Lung microvascular endothelial cell (primary cell): ENCODE measurements around the gene B3GALT2. TPM values are rescaled to one million over a fixed set of nuclear protein-coding genes. Genes with fewer than 3 reads are reported as not detected.
A peak's percentile ranks its signal among the peaks of the same experiment; 100 is the strongest.

Experiments used
- DNase-seq, 2 donors: peaks; one replicate each; pipeline versions ENCODE4 v3.0.0 to v3.0.0-alpha.2; 2010; ENCODE audit warnings: low read depth in 2 of 2
- total RNA-seq: library from RNA; depleted of rRNA; stranded (reverse); fragments of >200 nt; gene quantifications from 2 replicates; pipeline ENCODE4 v1.2.1, GENCODE V29; 2014

Gene B3GALT2
- total RNA-seq, 1 donor from 2014 or later = 5.0 TPM

DNA sequence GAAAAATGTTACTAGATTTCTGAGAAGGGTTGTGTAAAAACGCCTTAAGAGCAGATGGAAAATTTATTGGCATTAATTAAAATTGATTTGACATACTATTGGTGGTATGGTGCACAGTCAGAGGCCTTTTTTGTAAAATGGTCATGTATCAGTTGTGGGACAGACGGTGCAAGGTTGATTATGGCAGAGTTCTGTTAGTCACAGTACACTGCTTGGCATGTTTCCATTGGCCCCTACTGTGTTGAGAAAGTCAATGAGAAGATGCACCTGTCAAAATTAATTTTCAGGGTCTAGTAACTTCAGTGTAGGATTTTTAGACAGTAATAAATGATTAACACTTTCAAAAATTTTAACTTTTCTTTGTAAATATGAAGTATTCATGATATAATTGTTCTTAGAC is 4.4 kb downstream of the B3GALT2 start:
- DNase-seq = peak in 1 of 2 donors; percentile 6

DNA sequence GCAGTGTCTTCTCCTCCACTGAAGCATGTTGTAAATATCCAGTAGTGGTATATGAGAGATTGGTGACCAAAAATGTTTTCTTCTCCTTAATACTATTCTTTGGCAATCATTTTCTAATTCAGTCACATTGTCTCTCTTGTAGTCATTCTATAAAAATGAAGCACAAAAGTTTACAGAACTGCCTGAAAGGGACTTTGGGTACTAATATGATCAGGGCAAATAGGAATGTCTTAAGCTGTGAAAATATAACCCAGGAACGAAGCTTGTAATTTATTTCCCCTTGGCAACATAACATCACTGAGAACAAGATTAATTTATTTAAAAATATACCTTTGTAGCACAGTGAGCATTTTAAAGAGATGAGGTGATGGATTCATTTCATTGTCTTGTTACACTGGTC is 4.9 kb downstream of the B3GALT2 start:
- no peak for DNase-seq

DNA sequence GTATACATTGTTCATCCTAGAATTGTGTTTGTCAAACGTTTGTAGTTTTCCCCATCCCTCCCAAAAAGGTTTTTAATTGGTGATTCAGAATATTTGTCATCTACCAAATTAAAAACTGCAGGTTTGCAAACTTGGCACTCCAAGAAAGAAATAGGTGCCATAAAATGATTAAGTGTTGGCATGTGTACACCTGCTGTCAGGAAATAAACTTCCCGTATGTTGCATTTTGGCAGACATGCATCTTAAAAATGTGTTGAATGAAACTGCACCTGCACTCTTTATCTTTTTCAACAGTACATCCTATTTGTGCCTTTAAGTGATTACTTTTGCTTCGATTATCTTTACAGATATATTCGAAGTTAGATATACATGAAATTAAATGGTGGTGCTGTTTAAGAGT is 7.3 kb downstream of the B3GALT2 start:
- DNase-seq = no peak

DNA sequence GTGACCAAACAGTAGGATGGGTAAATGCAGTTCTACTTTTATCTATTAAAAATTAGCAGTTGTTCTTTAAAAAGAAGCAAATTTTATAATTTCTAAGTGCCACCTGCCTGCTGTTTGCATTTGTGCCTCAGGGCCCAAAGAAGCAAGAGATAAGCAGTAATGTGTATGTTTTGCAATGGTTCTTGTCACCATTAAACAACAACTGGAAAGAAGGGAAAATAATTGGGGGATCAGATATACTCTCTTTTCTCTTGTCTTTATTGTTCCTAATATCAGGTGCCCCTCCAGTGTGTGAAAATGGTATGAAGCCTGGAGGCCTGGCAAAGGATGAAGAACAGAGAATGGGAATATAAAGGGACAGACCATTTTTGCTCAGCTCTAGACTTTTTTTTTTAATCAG is 9.6 kb downstream of the B3GALT2 start:
- no peak for DNase-seq

DNA sequence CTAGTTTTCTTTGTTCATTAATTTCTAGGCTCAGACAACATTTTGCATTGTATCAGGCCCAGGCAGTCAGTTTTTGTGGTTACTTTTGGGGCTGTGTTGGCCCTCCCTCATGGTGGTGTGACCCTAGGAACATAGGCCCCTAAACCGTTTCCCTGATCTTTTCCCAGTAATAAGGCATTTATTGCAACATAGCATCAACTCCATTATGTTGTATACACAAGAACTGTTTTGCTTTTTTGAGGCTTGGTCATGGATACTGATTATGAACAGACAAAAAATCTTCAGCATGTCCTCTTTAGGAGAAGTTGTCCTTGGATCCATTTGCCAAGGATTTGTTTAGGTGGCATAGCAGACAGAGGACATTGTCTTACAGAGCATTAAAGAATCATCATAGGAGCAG is 10.3 kb downstream of the B3GALT2 start:
- no peak for DNase-seq

DNA sequence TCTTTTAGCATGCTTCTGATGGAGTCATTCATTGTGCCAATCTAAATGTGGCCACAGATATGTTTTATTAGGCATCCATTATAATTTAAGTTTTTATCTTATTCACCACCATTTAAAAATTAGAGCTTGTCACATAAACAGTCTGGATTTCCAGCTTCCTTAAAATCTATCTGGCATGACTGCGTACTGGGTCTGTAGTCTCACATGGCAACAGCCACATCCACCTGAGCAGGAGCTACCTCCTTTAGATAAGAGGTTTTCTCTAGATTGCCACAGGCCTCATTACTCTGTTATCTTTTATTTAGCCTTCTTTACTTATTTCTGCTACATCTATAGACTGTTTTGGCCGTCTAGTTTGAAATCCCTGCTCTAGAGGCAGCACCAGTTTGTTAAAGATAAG is 29.1 kb downstream of the B3GALT2 start:
- DNase-seq = no peak

DNA sequence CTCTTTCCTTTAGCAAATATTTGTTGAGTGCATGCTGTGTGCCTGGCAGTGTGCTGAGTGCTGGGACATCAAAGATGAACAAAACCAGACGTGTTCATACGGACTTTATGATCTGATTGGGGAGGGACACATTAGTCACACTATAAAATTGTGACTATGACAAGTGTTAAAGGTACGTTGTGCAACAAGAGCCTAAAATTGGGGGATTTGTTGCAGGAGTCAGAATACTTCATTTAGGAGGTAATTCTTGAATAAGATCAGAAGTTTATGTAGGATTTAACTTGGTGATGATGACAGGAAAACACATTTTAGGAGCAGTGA is 29.6 kb downstream of the B3GALT2 start:
- no peak for DNase-seq

DNA sequence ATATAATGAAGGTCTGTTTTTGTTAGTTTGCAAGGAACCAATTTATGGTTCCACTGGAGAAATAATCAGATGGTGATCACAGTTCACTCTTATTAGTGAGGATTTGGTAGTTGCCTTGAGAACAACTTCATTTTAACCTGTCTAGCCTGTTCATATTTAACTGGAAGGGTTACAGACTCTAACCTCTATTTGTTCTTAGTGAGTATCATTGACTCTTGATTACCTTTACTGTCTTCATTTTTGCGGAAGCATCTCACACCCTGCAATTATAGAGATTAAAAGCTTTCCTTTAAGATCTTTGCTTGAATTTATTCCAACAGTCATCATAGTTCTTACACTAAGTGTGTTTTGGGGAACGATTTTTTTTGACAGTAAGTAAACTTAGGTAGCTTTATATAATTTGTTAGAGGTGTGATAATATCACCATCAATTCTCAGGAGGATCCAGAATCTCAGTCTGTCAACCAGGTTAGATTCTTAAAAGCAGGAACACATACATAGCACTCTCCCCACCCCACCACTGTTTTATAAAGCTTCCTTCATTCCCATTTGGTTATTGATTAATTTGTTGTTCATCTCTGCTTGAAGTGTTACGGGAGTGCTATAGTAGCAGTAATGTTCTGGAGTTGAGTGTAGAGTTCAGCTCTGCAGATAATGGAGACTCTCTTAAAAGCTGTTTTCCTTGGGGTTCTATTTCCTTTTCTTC is 30.1 kb downstream of the B3GALT2 start:
- no peak for DNase-seq

DNA sequence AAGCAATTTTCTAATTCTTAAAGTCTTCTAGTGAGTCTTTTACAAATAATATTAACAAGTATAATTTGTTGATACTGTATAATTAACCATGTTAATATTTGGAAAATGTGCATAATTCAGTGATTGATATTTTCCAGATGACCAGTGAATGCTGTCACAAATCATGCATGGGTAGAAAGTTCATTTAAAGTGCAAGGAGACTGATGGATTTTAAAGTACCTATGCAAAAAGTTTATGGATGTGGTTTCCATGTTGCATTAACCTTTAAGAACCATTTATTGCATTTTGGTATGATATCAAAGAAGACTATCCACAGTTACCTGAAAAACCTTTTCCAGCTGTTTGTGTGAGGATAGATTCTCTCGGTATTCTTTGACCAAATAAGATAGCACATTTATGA is 41.4 kb downstream of the B3GALT2 start:
- DNase-seq = no peak

DNA sequence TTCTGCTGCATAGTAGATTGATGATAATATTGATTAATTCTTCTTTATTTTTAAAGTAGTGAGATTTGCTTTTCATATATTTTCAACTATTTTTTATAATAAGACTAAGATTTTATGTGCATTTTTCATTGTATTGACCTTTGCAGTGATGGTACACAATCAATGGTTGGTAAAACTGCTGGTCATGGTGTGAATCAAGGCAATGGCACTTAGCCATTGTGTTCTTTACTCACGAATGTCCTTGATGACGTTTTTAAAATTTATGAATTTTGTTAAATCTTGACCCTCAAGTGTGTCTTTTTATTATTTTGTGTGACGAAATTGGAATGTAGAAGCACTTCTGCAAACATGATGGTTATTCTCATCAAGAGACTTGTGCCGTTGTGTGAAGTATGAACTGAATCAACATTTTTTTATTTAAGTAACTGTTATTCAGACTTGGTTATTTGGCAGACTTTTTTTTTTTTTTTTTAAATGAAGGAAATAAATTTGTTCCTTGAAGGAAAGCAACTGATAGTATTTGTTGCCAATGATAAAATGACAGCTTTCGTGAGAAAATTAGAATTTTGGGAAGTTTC is 42.0 kb downstream of the B3GALT2 start:
- no peak for DNase-seq

DNA sequence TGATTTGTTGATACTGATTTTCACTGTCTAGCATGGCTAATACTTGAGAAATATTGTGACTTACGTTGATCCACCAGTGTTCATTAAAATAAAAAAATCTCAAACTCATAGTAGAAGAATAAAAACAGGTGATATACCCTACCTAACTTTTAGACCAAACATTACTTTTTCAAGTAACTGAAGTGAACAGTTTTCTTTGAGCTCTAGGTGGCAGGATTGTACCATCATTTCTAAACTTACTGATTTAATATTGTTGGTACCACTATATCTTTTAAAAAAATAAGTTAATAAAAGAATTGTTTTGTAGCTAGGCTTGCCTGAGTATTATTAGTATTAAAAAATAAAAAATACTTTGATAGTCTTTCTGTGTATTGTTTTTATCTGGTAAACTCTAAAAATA is 43.1 kb downstream of the B3GALT2 start:
- peak; percentile 23 to 57 for DNase-seq

DNA sequence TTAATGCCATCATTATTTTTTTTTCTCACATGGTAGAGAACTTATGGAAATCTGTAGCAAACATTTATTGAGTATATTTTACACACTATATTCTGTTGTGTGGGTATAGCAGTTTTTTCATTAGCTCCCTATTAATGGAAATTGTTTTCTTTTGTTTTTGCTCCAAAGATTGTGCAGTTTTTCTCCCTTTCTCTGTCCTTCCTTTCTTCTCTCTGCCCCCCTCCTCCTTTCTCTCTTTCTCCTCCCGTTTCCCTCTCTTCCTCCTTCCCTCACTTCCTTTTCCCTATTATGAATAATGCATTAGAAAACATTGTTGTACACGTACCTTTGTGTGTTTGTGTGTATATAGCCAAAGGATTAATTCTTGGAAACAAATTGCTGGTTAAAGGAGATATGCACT is 44.0 kb downstream of the B3GALT2 start:
- no peak for DNase-seq

DNA sequence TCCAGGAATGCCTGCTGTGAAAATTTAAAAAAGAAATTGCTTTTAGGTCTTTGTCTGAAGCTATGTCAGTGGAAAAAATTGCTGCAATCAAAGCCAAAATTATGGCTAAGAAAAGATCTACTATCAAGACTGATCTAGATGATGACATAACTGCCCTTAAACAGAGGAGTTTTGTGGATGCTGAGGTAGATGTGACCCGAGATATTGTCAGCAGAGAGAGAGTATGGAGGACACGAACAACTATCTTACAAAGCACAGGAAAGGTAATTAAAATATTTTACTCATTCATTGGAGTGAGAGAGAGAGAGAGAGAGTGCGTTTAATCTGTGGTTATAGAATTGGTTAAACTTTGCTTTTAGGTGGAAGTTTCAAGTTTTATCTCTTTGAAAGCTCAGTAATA is 44.6 kb downstream of the B3GALT2 start:
- no peak for DNase-seq

DNA sequence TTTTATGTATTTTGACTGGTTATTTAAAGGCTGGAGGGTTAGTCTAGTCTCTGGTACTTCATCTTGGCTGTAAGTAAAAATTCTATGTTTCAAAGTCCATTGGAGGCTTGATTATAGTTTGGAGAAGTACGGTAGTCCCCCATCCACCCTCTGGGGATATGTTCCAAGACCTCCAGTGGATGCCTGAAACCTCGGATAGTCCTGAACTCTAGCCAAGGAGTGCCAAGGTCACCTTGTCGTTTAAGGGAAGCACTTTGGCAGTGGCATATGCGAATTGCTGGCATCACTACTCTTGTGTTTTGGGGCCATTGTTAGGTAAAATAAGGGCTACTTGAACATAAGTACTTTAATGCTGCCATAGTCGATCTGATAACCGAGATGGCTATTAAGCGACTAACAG is 46.2 kb downstream of the B3GALT2 start:
- DNase-seq = no peak

DNA sequence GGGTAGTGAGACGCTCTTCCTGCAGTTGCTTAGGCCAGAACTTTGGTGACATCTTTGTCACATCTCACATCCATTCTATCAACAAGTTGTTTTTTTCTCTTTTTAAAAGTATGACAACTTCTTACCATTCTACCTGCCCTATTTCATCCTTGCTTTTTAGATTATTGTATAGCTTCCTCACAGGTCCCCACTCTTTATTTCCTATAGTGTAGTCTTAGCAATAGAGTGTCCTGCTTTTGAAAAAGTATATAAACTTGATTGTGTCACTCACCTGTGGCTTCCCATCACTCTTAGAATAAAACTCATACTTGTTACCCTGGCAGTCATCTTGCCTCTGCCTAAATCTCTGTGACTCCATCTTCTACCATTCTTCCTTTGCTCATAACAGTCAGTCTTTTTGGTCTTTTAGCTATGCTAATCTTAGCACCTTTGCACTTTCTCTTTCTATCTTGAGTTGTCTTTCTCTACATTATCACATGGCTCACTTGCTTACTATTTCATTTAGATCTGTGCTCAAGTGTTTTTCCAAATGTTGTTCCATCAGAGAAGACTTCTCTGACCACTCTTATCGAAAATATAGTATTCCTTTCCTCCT is 55.0 kb downstream of the B3GALT2 start:
- no peak for DNase-seq

Other genes starting within 250 kb of the B3GALT2 start
- 12.4 and 12.9 TPM in 2 replicates for gene UCHL5, start 127.3 kb downstream of the B3GALT2 start, total RNA-seq
- gene RO60, start 127.0 kb downstream of the B3GALT2 start, total RNA-seq = 112 and 154 TPM in 2 replicates
- 3.7 and 6.7 TPM in 2 replicates for gene GLRX2, start 81.2 kb downstream of the B3GALT2 start, total RNA-seq
- 8.9 and 12.9 TPM in 2 replicates for gene CDC73, start 64.6 kb downstream of the B3GALT2 start, total RNA-seq